ENCODE measurements around the gene NDUFA13. TPM values are rescaled to one million over a fixed set of nuclear protein-coding genes. Genes with fewer than 3 reads are reported as not detected.

The NDUFA13 gene
- total and polyA plus RNA-seq, 2 donors, result 219 to 433 TPM

DNA sequence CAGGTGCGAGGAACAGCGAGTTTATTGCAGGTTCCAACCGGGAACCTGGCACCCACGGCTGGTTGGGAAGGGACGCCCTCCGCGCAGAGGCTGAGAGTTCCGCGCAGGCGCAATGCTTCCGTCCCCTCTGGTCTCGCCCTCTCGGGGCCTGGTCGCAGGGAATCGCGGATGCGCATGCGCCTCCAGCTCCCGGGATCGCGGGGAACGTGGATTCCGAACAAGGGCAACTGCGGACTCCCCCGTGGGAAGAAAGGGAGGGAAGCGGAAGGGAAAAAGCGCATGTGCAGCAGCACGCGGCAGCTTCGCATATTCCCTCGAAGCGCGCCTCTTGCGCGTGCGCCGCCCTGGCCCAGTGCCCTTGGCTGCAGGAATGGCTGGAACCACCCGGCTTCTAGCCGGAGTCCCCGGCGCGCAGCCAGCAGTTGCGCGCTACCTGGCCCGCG is 1.8 kb upstream of the NDUFA13 start:
- peak in 2 of 9 donors; percentile 38 to 47 for DNase-seq (ENCODE audit: low read depth in 6 of 9, low spot score in 9 of 9)
- H3K4me1 ChIP-seq (ENCODE audit: control insufficient read depth in 2 of 2, insufficient read depth in 2 of 2, low read length in 2 of 2), result peaks cover 14 to 20% of the 10 kb centered on the region in 2 donors
- 49% methylated on average over 46 of the region's 46 CpGs for WGBS

DNA sequence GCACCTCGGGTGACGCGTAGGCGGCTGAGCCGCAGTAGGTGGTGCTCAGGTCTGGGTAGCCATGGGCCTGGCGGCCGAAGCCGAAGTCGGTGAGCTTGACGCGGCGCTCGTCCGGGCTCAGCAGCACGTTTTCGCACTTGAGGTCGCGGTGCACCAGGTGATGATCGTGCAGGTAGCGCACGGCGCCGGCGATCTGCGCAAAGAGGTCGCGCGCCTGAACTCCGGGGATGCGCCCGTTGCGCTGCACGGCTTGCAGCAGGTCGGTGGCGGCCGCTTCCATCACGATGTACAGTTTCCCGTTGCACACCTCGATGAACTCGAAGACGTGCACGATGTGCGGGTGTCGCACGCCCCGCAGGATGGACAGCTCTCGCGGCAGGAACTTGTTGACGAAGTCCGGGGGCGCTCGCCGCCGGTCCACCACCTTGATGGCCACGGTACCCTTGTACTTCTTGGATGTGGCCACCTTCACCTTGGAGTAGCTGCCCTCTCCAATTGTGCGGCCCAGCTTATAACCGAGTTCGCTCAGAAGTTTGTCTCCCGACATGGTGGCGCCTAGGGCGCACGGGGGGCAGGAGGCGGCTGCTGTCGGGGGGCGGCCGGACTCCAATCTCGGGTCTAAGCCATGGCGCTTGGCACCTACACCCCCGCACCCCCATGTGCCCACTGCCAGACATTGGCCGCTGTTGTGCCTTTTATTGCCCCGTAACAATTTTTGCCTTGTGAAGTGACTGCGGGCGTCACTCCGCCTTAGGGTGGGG is 964 bp upstream of the NDUFA13 start, which contains the start of gene TSSK6:
Gene TSSK6 (minus strand): TSS at position 668 of the 761 bp plus-strand sequence. CDS start 121 bp downstream, at position 547.
- H3K27ac ChIP-seq (ENCODE audit: low read depth in 1 of 2, low read length in 1 of 2), result peak within 1 kb of the TSS; percentile 53 to 86
- H3K4me1 ChIP-seq (ENCODE audit: control insufficient read depth in 2 of 2, insufficient read depth in 2 of 2, low read length in 2 of 2), result peaks cover 14 to 20% of the 10 kb centered on the region in 2 donors

More for the DNA sequence above, 1.8 kb upstream of the NDUFA13 start:
- Histone ChIP-seq H3K27me3 (ENCODE audit: control insufficient read depth in 2 of 2, insufficient read depth in 1 of 2, low read length in 1 of 2) (peaks cover 0 to 8% of the 10 kb centered on the region in 2 donors), H3K9me3 (ENCODE audit: control insufficient read depth in 2 of 2, insufficient read depth in 1 of 2, low read length in 1 of 2) (peaks cover 3 to 17% of the 10 kb centered on the region in 2 donors), H3K27ac (ENCODE audit: low read depth in 1 of 2, low read length in 1 of 2) (no peak overlapping the region), H3K4me3 (ENCODE audit: low read length in 2 of 2) (peak overlapping the region in 1 of 2 donors; percentile 18), H3K36me3 (ENCODE audit: control insufficient read depth in 2 of 2, insufficient read depth in 2 of 2, low read length in 1 of 2) (peaks cover 4% of the 10 kb centered on the region in 2 donors)

GRCh38 chr19:19517235-19517619 is 1.2 kb downstream of the NDUFA13 start:
- DNase-seq (ENCODE audit: low read depth in 6 of 9, low spot score in 9 of 9), result no peak
- H3K36me3 ChIP-seq (ENCODE audit: control insufficient read depth in 2 of 2, insufficient read depth in 2 of 2, low read length in 1 of 2), result peaks cover 17 to 19% of the 10 kb centered on the region in 2 donors
- H3K4me1 ChIP-seq (ENCODE audit: control insufficient read depth in 2 of 2, insufficient read depth in 2 of 2, low read length in 2 of 2), result peaks cover 16 to 20% of the 10 kb centered on the region in 2 donors
- peaks cover 3 to 17% of the 10 kb centered on the region in 2 donors for H3K9me3 ChIP-seq (ENCODE audit: control insufficient read depth in 2 of 2, insufficient read depth in 1 of 2, low read length in 1 of 2)
- peaks cover 0 to 8% of the 10 kb centered on the region in 2 donors for H3K27me3 ChIP-seq (ENCODE audit: control insufficient read depth in 2 of 2, insufficient read depth in 1 of 2, low read length in 1 of 2)
- WGBS, result 97% methylated on average over 10 of the region's 10 CpGs
- H3K4me3 ChIP-seq (ENCODE audit: low read length in 2 of 2), result peak overlapping the region in 1 of 2 donors; percentile 75
- no peak overlapping the region for H3K27ac ChIP-seq (ENCODE audit: low read depth in 1 of 2, low read length in 1 of 2)

More for the DNA sequence above, 964 bp upstream of the NDUFA13 start, which contains the start of gene TSSK6:
- Histone ChIP-seq H3K9me3 (ENCODE audit: control insufficient read depth in 2 of 2, insufficient read depth in 1 of 2, low read length in 1 of 2) (peaks cover 3 to 17% of the 10 kb centered on the region in 2 donors), H3K36me3 (ENCODE audit: control insufficient read depth in 2 of 2, insufficient read depth in 2 of 2, low read length in 1 of 2) (peaks cover 10 to 13% of the 10 kb centered on the region in 2 donors), H3K4me3 (ENCODE audit: low read length in 2 of 2) (peak within 1 kb of the TSS; percentile 54 to 75), H3K27me3 (ENCODE audit: control insufficient read depth in 2 of 2, insufficient read depth in 1 of 2, low read length in 1 of 2) (peaks cover 0 to 8% of the 10 kb centered on the region in 2 donors)
- DNase-seq (ENCODE audit: low read depth in 6 of 9, low spot score in 9 of 9), result no peak
- 92% methylated on average over 74 of the region's 74 CpGs for whole genome bisulfite sequencing

DNA sequence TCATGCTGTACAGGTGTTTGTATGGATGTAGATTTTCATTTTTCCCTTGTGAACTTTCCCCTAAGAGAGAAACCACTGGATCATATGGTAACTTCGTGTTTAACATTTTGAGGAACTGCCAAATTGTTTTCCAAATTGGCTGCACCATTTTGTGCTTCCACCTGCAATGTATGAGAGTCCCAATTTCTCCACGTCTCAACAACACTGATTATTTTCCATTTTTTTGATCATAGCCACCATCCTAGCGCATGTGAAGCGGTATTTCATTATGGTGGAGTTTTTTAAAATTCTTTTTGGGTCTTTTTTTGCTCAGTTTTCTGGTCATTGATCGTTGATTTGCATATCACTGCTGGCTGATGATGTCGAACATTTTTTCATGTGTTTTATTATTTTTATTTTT is 5.0 kb downstream of the NDUFA13 start:
- peaks cover 0 to under 1% of the 10 kb centered on the region in 2 donors for H3K9me3 ChIP-seq (ENCODE audit: control insufficient read depth in 2 of 2, insufficient read depth in 1 of 2, low read length in 1 of 2)
- whole genome bisulfite sequencing, result 90% methylated on average over 6 of the region's 6 CpGs
- no peak for DNase-seq (ENCODE audit: low read depth in 6 of 9, low spot score in 9 of 9)
- H3K36me3 ChIP-seq (ENCODE audit: control insufficient read depth in 2 of 2, insufficient read depth in 2 of 2, low read length in 1 of 2), result peaks cover 30 to 43% of the 10 kb centered on the region in 2 donors
- H3K4me3 ChIP-seq (ENCODE audit: low read length in 2 of 2), result no peak overlapping the region
- no peaks in the 10 kb centered on the region for H3K27me3 ChIP-seq (ENCODE audit: control insufficient read depth in 2 of 2, insufficient read depth in 1 of 2, low read length in 1 of 2)
- H3K4me1 ChIP-seq (ENCODE audit: control insufficient read depth in 2 of 2, insufficient read depth in 2 of 2, low read length in 2 of 2), result peaks cover 10 to 27% of the 10 kb centered on the region in 2 donors
- no peak overlapping the region for H3K27ac ChIP-seq (ENCODE audit: low read depth in 1 of 2, low read length in 1 of 2)

GRCh38 chr19:19523177-19523576 is 7.2 kb downstream of the NDUFA13 start:
- H3K36me3 ChIP-seq (ENCODE audit: control insufficient read depth in 2 of 2, insufficient read depth in 2 of 2, low read length in 1 of 2), result peaks cover 40 to 64% of the 10 kb centered on the region in 2 donors
- peaks cover 0 to 3% of the 10 kb centered on the region in 2 donors for H3K9me3 ChIP-seq (ENCODE audit: control insufficient read depth in 2 of 2, insufficient read depth in 1 of 2, low read length in 1 of 2)
- no peak overlapping the region for H3K4me3 ChIP-seq (ENCODE audit: low read length in 2 of 2)
- WGBS, result 93% methylated on average over 3 of the region's 3 CpGs
- H3K4me1 ChIP-seq (ENCODE audit: control insufficient read depth in 2 of 2, insufficient read depth in 2 of 2, low read length in 2 of 2), result peaks cover 2 to 32% of the 10 kb centered on the region in 2 donors
- H3K27ac ChIP-seq (ENCODE audit: low read depth in 1 of 2, low read length in 1 of 2), result no peak overlapping the region
- H3K27me3 ChIP-seq (ENCODE audit: control insufficient read depth in 2 of 2, insufficient read depth in 1 of 2, low read length in 1 of 2), result no peaks in the 10 kb centered on the region
- no peak for DNase-seq (ENCODE audit: low read depth in 6 of 9, low spot score in 9 of 9)

GRCh38 chr19:19524053-19524452 is 8.0 kb downstream of the NDUFA13 start:
- DNase-seq (ENCODE audit: low read depth in 6 of 9, low spot score in 9 of 9), result no peak
- no peak overlapping the region for H3K4me3 ChIP-seq (ENCODE audit: low read length in 2 of 2)
- H3K36me3 ChIP-seq (ENCODE audit: control insufficient read depth in 2 of 2, insufficient read depth in 2 of 2, low read length in 1 of 2), result peaks cover 42 to 70% of the 10 kb centered on the region in 2 donors
- no peaks in the 10 kb centered on the region for H3K27me3 ChIP-seq (ENCODE audit: control insufficient read depth in 2 of 2, insufficient read depth in 1 of 2, low read length in 1 of 2)
- H3K4me1 ChIP-seq (ENCODE audit: control insufficient read depth in 2 of 2, insufficient read depth in 2 of 2, low read length in 2 of 2), result peaks cover 2 to 32% of the 10 kb centered on the region in 2 donors
- 92% methylated on average over 7 of the region's 7 CpGs for WGBS
- no peak overlapping the region for H3K27ac ChIP-seq (ENCODE audit: low read depth in 1 of 2, low read length in 1 of 2)
- H3K9me3 ChIP-seq (ENCODE audit: control insufficient read depth in 2 of 2, insufficient read depth in 1 of 2, low read length in 1 of 2), result peaks cover 0 to 3% of the 10 kb centered on the region in 2 donors

GRCh38 chr19:19525611-19526380 is 9.8 kb downstream of the NDUFA13 start:
- H3K36me3 ChIP-seq (ENCODE audit: control insufficient read depth in 2 of 2, insufficient read depth in 2 of 2, low read length in 1 of 2), result peaks cover 30 to 59% of the 10 kb centered on the region in 2 donors
- DNase-seq (ENCODE audit: low read depth in 6 of 9, low spot score in 9 of 9), result no peak
- H3K4me1 ChIP-seq (ENCODE audit: control insufficient read depth in 2 of 2, insufficient read depth in 2 of 2, low read length in 2 of 2), result peaks cover 0 to 32% of the 10 kb centered on the region in 2 donors
- 97% methylated on average over 23 of the region's 23 CpGs for WGBS
- no peaks in the 10 kb centered on the region for H3K27me3 ChIP-seq (ENCODE audit: control insufficient read depth in 2 of 2, insufficient read depth in 1 of 2, low read length in 1 of 2)
- peaks cover 0 to 3% of the 10 kb centered on the region in 2 donors for H3K9me3 ChIP-seq (ENCODE audit: control insufficient read depth in 2 of 2, insufficient read depth in 1 of 2, low read length in 1 of 2)
- no peak overlapping the region for H3K4me3 ChIP-seq (ENCODE audit: low read length in 2 of 2)
- H3K27ac ChIP-seq (ENCODE audit: low read depth in 1 of 2, low read length in 1 of 2), result no peak overlapping the region

GRCh38 chr19:19526581-19527370 is 10.8 kb downstream of the NDUFA13 start:
- peaks cover 0 to 32% of the 10 kb centered on the region in 2 donors for H3K4me1 ChIP-seq (ENCODE audit: control insufficient read depth in 2 of 2, insufficient read depth in 2 of 2, low read length in 2 of 2)
- no peak overlapping the region for H3K4me3 ChIP-seq (ENCODE audit: low read length in 2 of 2)
- DNase-seq (ENCODE audit: low read depth in 6 of 9, low spot score in 9 of 9), result no peak
- peaks cover 30 to 59% of the 10 kb centered on the region in 2 donors for H3K36me3 ChIP-seq (ENCODE audit: control insufficient read depth in 2 of 2, insufficient read depth in 2 of 2, low read length in 1 of 2)
- WGBS, result 72% methylated on average over 28 of the region's 28 CpGs
- H3K27me3 ChIP-seq (ENCODE audit: control insufficient read depth in 2 of 2, insufficient read depth in 1 of 2, low read length in 1 of 2), result no peaks in the 10 kb centered on the region
- H3K9me3 ChIP-seq (ENCODE audit: control insufficient read depth in 2 of 2, insufficient read depth in 1 of 2, low read length in 1 of 2), result peaks cover 0 to 3% of the 10 kb centered on the region in 2 donors
- H3K27ac ChIP-seq (ENCODE audit: low read depth in 1 of 2, low read length in 1 of 2), result no peak overlapping the region

Measured in thymus (tissue), 11 donors.